Choroid plexus epithelial cell (primary cell): ENCODE measurements around the gene MAD1L1.

Experiments used
- DNase-seq: peaks from one replicate; pipeline ENCODE4 v3.0.0-alpha.2; 2010; ENCODE audit warnings: low read depth
- H3K4me3 ChIP-seq: 2 replicates; pipeline ENCODE4 v1.5.1; 2011; ENCODE audit warnings: low read depth, mild to moderate bottlenecking, control low read depth, low read length, moderate library complexity
- TF ChIP-seq, protein P1 (sequence below): conservative IDR thresholded peaks from 2 replicates; pipeline ENCODE4 v1.5.1; 2011; ENCODE audit warnings: low read depth, mild to moderate bottlenecking, control low read depth, inconsistent platforms, low read length, moderate library complexity

MAD1L1 gene

DNA sequence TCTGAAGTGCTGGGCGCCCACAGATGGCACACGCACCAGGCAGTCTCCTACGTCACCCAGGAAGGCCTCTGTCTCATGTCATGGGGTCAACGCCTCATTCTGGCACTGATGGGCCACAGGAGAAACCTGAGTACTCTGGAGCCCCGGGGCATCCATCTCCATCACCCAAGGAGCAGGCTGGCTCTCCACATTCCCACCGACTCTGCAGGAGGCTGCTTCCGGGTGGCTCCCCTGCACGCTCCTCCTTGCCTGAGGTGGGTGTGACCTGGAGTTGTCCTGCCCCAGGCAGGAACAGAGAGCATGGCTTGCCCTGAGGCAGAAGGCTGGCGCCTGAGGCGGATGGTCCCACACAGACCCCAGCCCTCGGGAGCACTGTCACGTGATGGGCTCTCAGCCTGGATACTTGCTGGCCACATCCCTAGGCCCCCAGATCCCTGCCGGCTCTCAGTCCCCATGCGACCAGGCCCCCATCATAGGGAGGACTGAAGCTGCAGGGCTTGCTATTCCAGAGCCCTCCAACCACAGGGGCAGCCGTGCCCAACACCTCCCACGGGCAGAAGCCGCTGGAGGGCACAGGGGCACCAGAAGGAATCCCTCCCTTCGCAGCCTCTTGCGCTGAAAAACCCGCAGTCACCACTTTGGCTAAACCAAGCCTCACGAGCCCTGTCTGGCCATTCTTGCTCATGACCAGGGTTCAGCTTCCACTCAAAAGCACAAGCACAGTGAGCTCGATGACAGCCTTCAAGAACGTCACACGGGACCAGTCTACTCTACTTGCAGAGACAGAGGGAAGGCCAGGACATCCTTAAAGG is 80.7 kb downstream of the MAD1L1 start:
- DNase-seq, result no peak
- TF ChIP-seq, protein P1, sequence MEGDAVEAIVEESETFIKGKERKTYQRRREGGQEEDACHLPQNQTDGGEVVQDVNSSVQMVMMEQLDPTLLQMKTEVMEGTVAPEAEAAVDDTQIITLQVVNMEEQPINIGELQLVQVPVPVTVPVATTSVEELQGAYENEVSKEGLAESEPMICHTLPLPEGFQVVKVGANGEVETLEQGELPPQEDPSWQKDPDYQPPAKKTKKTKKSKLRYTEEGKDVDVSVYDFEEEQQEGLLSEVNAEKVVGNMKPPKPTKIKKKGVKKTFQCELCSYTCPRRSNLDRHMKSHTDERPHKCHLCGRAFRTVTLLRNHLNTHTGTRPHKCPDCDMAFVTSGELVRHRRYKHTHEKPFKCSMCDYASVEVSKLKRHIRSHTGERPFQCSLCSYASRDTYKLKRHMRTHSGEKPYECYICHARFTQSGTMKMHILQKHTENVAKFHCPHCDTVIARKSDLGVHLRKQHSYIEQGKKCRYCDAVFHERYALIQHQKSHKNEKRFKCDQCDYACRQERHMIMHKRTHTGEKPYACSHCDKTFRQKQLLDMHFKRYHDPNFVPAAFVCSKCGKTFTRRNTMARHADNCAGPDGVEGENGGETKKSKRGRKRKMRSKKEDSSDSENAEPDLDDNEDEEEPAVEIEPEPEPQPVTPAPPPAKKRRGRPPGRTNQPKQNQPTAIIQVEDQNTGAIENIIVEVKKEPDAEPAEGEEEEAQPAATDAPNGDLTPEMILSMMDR, result no peak
- no peak overlapping the region for H3K4me3 ChIP-seq

GRCh38 chr7:2151237-2151636 is 81.5 kb downstream of the MAD1L1 start:
- TF ChIP-seq, protein P1, result no peak
- no peak for DNase-seq

GRCh38 chr7:2150445-2150815 is 82.3 kb downstream of the MAD1L1 start:
- TF ChIP-seq, protein P1, result no peak
- no peak overlapping the region for H3K4me3 ChIP-seq
- no peak for DNase-seq

More at GRCh38 chr7:2151237-2151636, 81.5 kb downstream of the MAD1L1 start:
- no peak overlapping the region for H3K4me3 ChIP-seq

DNA sequence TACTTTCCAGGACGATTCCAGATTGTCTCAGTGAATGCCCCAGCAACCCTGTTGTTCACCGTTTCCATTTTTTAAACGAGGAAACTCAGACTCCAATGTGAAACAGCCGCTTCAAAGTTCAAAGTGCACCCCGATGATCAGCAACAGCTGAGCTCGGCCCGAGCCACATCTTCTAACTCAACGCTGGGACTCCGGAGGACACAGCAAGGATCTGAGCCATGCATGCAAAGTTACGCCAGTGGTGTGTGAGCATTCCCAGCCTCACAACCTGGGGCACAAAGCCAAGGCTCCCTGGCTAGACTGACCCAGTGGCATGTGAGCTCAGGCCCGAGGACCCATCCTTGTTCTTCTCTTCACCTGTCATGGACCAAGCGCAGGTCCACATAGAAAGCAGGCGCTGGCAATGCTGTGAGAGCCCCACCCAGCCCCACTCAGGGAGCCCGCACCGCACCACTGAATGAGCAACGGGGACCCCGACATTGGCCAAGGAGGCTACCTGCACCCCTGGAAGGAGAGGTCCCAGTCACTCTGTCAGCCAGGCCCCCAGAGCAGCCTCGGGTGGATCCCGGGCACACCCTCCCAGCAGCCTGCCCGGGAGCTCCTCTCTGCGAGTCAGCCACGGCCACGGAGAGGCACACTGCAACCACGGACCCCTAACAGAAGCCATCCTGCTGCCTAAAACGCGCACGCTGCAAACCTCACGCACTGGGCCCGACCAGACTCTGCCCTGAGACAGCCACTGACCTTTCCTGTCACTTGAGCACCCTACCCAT is 82.9 kb downstream of the MAD1L1 start:
- TF ChIP-seq, protein P1, result no peak
- no peak overlapping the region for H3K4me3 ChIP-seq
- no peak for DNase-seq

GRCh38 chr7:2148814-2149213 is 83.9 kb downstream of the MAD1L1 start:
- no peak for DNase-seq
- TF ChIP-seq, protein P1, result no peak
- no peak overlapping the region for H3K4me3 ChIP-seq

DNA sequence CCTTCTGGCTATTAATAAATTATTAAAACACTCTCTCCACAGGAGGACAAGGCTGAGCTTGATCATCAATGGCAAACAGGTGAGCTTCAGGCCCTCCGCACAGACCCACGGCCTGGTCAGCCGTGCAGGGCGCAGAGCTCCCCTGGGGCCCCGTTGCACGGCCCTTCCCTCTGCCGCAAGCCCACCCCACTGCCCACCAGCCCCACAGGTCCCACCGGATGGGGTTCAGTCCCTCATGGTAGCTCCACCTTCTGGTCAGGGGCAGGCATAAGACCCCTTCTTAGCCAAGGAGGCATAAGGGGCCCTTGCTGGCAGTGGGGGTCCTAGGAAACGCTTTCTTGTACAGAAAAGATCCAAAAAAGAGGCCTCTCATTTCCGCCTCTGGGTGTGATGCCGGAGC is 84.6 kb downstream of the MAD1L1 start:
- no peak overlapping the region for H3K4me3 ChIP-seq
- DNase-seq, result no peak
- TF ChIP-seq, protein P1, result peak; percentile 38
